Activated T-cell treated with anti-CD3 and anti-CD28 coated beads, Interleukin-2, amount 50 U/mL, for 24 hours (primary cell): Measurements from ENCODE around the gene FNDC11.
A peak's percentile ranks its signal among the peaks of the same experiment; 100 is the strongest.

ENCODE experiments used
- DNase-seq: peaks from one replicate; pipeline ENCODE4 v3.0.0-alpha.2; 2020
- H3K27ac Mint-ChIP-seq: 2 replicates; pipeline ENCODE4 v1.8.0; 2020; ENCODE audit warnings: mild to moderate bottlenecking, mixed read lengths
- H3K27me3 Mint-ChIP-seq: 2 replicates; pipeline ENCODE4 v1.8.0; 2020; ENCODE audit warnings: mixed read lengths
- H3K36me3 Mint-ChIP-seq: 2 replicates; pipeline ENCODE4 v1.8.0; 2020; ENCODE audit warnings: low read depth, mixed read lengths
- H3K4me1 Mint-ChIP-seq: 2 replicates; pipeline ENCODE4 v1.8.0; 2020; ENCODE audit warnings: low read depth, mixed read lengths
- H3K4me3 Mint-ChIP-seq: 2 replicates; pipeline ENCODE4 v1.8.0; 2020; ENCODE audit warnings: mild to moderate bottlenecking, moderate library complexity, mixed read lengths
- H3K9me3 Mint-ChIP-seq: 2 replicates; pipeline ENCODE4 v1.8.0; 2020; ENCODE audit warnings: mixed read lengths

Gene FNDC11

DNA sequence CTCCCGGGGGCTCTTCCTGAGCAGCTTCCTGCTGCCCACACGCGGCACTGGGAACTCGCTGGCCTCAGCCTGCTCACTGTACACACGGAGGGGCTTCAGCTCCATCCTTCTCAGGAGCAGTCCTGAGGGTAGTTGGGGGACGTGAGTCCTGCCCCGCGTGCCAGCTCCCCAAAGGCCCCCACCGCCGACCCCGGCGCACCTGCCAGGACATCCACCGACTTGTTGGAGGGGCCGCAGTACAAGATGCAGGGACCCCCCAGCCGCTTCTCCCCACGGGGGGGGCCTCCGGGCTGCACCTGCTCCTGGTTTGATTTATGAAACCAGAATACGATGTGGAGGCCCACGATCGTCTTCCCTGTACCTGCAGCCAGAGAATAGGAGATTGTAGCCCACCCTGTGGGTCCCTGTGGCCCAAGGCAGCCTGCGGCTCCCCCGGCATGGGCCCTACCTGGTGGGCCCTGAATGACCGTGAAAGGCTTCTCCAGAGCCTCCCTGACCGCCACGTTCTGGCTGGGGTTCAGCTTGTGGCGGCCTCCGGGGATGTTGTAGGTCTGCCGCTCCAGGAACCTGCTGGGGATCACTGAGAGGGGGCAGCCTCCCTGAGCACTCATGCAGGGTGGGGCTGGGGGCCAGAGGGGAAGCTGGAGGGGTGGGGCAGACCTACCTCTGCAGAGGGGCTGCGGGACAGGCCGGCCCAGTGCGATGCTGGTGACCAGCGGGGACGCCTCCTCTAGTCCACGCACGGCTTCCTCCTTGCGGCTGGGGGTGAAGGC lies 7.9 kb downstream of the FNDC11 start:
- no peaks in the 10 kb centered on the region for H3K9me3 Mint-ChIP-seq
- peaks cover 20% of the 10 kb centered on the region for H3K36me3 Mint-ChIP-seq
- no peak overlapping the region for H3K27ac Mint-ChIP-seq
- DNase-seq, result no peak
- no peak overlapping the region for H3K4me3 Mint-ChIP-seq
- no peaks in the 10 kb centered on the region for H3K27me3 Mint-ChIP-seq
- H3K4me1 Mint-ChIP-seq, result peaks cover 3% of the 10 kb centered on the region

- Mint-ChIP-seq H3K4me1 (peaks cover 8% of the 10 kb centered on the region), H3K9me3 (no peaks in the 10 kb centered on the region), H3K36me3 (peaks cover 26% of the 10 kb centered on the region), H3K4me3 (no peak overlapping the region), H3K27ac (no peak overlapping the region), H3K27me3 (no peaks in the 10 kb centered on the region)
- DNase-seq, result no peak
Observed at GRCh38 chr20:63562461-63563224, 8.7 kb downstream of the FNDC11 start.

GRCh38 chr20:63563225-63563935 lies 9.4 kb downstream of the FNDC11 start:
- Mint-ChIP-seq H3K36me3 (peaks cover 26% of the 10 kb centered on the region), H3K9me3 (no peaks in the 10 kb centered on the region), H3K4me3 (no peak overlapping the region), H3K4me1 (peaks cover 16% of the 10 kb centered on the region), H3K27ac (no peak overlapping the region), H3K27me3 (no peaks in the 10 kb centered on the region)
- DNase-seq, result no peak

DNA sequence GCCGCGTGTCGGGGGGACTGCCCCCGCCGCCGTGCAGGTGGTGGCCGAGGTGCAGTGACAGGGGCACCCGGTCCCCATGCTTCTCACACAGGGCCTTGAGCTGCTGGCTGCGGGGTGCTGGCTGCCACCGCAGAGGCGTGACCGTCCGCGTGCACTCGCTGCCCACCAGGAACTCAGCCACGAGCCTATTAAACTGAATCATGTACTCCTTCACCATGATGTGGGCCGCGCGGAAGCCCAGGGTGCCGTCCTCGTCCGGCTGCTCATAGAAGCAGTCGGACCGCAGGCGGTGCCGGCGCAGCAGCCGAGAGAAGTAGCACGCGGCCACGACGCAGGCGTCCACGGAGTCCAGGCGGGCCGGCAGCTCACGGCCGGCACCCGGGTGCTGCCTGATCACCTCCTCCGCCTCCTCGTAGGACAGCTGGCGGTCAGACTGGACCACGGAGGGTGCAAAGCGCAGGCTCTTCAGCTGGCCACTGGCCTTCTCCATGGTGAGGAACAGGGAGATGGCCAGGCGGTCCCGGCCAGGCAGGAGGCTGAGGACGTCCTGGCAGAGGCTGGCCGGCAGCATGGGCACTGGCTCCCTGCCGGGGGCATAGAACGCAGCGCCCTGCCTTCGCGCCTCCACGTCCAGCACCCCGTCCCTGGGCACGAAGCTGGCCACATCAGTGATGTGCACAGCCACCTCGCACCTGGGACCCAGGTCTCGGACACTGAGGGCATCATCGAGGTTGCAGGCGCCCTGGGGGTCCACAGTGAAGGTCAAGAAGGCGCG lies 10.3 kb downstream of the FNDC11 start:
- Mint-ChIP-seq H3K36me3 (peaks cover 21% of the 10 kb centered on the region), H3K4me3 (no peak overlapping the region), H3K27ac (no peak overlapping the region), H3K27me3 (peaks cover 3% of the 10 kb centered on the region), H3K4me1 (peaks cover 24% of the 10 kb centered on the region), H3K9me3 (no peaks in the 10 kb centered on the region)
- no peak for DNase-seq

DNA sequence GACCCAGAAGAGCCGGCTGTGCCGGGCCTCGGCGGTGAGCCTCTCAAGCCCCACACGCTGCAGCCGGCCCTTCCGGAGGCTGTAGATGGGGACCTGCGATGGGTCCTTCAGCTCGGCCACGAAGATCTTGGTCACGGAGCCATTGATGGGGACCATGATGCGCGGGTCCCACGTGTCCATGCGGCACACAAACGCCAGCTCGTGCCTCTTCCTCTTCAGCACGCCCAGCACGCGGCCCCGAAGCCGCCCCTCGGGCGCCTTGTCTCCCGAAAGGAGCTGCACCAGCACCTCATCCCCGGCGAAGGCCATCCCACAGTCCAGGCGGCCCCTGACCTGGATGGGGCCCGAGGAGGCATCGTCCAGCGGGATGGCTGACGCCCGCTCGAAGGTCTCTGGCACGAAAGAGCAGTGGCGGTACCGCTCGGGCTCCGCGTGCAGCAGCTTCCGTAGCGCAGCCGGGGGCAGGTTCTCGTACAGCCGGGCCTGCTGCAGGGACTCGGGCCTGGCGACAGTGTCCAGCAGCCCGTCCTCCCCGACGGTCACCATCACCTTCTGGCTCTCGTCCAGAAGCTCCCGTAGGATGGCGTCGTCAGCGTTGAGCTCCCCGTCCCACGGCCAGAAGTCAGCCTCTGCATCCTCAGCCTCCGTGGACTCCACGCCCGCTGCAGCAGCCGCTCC lies 11.2 kb downstream of the FNDC11 start:
- Mint-ChIP-seq H3K9me3 (no peaks in the 10 kb centered on the region), H3K4me1 (peaks cover 28% of the 10 kb centered on the region), H3K36me3 (peaks cover 20% of the 10 kb centered on the region), H3K27me3 (peaks cover 3% of the 10 kb centered on the region), H3K4me3 (no peak overlapping the region), H3K27ac (no peak overlapping the region)
- DNase-seq, result no peak

GRCh38 chr20:63565699-63566335 lies 11.9 kb downstream of the FNDC11 start:
- peaks cover 25% of the 10 kb centered on the region for H3K4me1 Mint-ChIP-seq
- peaks cover 15% of the 10 kb centered on the region for H3K36me3 Mint-ChIP-seq
- H3K9me3 Mint-ChIP-seq, result no peaks in the 10 kb centered on the region
- no peak overlapping the region for H3K27ac Mint-ChIP-seq
- H3K4me3 Mint-ChIP-seq, result no peak overlapping the region
- peaks cover 3% of the 10 kb centered on the region for H3K27me3 Mint-ChIP-seq
- no peak for DNase-seq

GRCh38 chr20:63566395-63567135 lies 12.6 kb downstream of the FNDC11 start:
- DNase-seq, result no peak
- H3K27ac Mint-ChIP-seq, result no peak overlapping the region
- H3K27me3 Mint-ChIP-seq, result peaks cover 3% of the 10 kb centered on the region
- no peak overlapping the region for H3K4me3 Mint-ChIP-seq
- H3K36me3 Mint-ChIP-seq, result peaks cover 12% of the 10 kb centered on the region
- H3K9me3 Mint-ChIP-seq, result no peaks in the 10 kb centered on the region
- peaks cover 25% of the 10 kb centered on the region for H3K4me1 Mint-ChIP-seq

DNA sequence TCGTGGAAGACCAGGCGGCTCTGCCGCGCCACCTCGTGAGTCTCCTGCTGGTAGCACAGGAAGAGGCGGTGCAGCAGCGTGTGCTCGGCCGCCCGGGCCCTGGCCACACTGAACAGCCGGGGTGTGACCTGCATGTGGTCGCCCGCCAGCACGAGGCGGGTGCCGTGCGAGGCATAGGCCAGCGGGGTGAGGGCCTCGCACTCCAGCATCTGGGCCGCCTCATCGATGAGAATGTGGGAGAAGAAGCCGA lies 13.1 kb downstream of the FNDC11 start:
- H3K36me3 Mint-ChIP-seq, result peaks cover 12% of the 10 kb centered on the region
- peaks cover 25% of the 10 kb centered on the region for H3K4me1 Mint-ChIP-seq
- peaks cover 3% of the 10 kb centered on the region for H3K27me3 Mint-ChIP-seq
- H3K4me3 Mint-ChIP-seq, result no peak overlapping the region
- H3K27ac Mint-ChIP-seq, result no peak overlapping the region
- H3K9me3 Mint-ChIP-seq, result no peaks in the 10 kb centered on the region
- no peak for DNase-seq

DNA sequence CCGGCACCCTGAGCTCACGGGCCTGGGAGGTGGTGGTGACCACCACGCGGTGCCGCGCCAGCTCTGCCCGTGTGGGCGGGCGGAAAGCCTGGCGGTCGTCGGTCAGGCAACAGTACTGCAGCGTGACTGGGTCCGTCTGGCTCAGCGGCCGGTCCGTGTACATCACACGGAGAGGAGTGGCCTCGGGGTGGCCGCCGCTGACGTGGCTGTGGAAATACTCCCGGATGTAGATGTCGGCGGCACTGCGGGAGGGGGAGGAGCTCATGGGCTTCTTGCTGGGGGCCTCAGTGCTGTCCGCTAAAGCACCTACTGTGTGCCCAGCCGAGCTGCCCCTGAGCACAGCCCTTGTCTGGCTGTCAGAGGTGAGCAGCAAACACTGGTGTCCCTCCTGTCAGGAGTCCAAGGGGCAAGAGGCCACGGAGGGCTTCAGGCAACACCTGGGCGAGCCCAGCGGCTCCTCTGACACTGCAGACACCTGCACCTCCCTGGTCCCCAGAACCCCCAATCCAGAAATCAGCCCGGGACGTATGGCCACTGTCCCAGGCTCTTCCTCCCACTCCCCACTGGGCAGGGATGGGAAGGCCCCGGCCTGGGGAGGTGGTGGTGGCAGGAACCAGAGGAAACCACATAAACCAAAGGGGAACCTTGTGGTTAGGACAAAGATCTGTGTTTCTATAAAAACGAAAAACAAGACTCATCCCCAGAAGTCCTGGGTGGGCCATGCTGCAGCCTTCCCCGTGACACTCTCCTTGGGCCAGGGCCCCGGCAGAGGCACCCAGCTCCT lies 13.6 kb downstream of the FNDC11 start:
- DNase-seq, result peak; percentile 72
- Mint-ChIP-seq H3K9me3 (no peaks in the 10 kb centered on the region), H3K27ac (peak overlapping the region; percentile 61), H3K27me3 (peaks cover 3% of the 10 kb centered on the region), H3K4me1 (peaks cover 25% of the 10 kb centered on the region), H3K4me3 (peak overlapping the region; percentile 44), H3K36me3 (peaks cover 12% of the 10 kb centered on the region)

DNA sequence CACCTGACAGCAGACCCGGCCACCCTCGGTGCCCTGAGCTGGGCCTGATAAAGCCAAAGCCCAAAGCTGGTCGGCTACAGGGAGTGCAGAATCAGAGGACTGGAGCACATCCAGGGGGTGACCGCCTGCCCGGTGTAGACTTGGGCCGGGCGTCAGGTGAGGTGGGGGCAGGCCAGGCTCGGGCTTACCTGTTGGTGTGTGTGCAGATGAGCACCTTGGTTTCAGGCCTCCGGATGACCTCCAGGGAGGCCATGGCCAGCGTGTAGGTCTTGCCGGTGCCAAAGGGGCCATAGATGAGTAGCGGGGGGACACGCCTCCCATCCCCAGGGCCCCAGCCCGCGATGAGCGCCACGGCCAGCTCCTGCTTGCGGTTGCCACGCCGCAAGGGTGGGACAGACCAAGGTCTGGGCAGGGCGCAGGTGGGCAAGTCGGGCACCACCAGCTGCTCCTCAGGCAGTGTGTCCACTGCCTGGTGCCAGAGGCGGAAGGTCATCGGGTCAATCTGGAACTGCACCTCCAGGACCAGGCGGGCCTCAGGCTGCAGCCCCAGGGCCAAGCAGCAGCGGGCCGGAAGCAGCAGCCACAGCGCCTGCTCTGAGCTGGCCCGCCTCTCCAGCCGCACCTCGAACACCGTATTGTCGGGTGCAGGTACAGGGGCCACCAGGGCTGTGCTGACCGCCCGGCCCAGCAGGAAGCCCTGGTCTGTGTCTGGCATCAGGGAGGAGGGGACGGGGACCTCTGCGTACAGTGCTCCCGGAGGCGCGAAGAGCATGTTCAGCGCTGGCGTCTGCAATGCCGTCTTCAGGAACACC lies 14.4 kb downstream of the FNDC11 start:
- H3K36me3 Mint-ChIP-seq, result peaks cover 12% of the 10 kb centered on the region
- no peak for DNase-seq
- no peaks in the 10 kb centered on the region for H3K9me3 Mint-ChIP-seq
- peaks cover 3% of the 10 kb centered on the region for H3K27me3 Mint-ChIP-seq
- H3K4me1 Mint-ChIP-seq, result peaks cover 25% of the 10 kb centered on the region
- peak overlapping the region; percentile 44 for H3K4me3 Mint-ChIP-seq
- H3K27ac Mint-ChIP-seq, result peak overlapping the region; percentile 61

GRCh38 chr20:63568986-63569949 lies 15.3 kb downstream of the FNDC11 start:
- Mint-ChIP-seq H3K9me3 (no peaks in the 10 kb centered on the region), H3K27me3 (peaks cover 3% of the 10 kb centered on the region)

More at GRCh38 chr20:63568986-63569949, 15.3 kb downstream of the FNDC11 start:
- H3K4me1 Mint-ChIP-seq, result peaks cover 25% of the 10 kb centered on the region
- no peak overlapping the region for H3K27ac Mint-ChIP-seq
- H3K36me3 Mint-ChIP-seq, result peaks cover 10% of the 10 kb centered on the region
- no peak for DNase-seq
- H3K4me3 Mint-ChIP-seq, result no peak overlapping the region
